SK-N-MC (cell line): ENCODE results near the gene POC1A.
"Not testable (repeated sequence)": the region's sequence is repeated elsewhere in the genome, so short reads cannot be mapped to it uniquely, and the experiment has no call there.

ENCODE experiments used
- DNase-seq: peaks from one replicate; pipeline ENCODE4 v3.0.0-alpha.2; 2011; ENCODE audit warnings: low read depth, low spot score
- H3K27ac ChIP-seq: fragments of 200-600 bp; sonication (generic); 2 replicates; pipeline ENCODE4 v1.5.1; 2016; ENCODE audit warnings: mixed run types
- H3K36me3 ChIP-seq: fragments of 200-600 bp; sonication (generic); 2 replicates; pipeline ENCODE4 v1.6.1; 2017; ENCODE audit warnings: antibody characterized with exemption, low read length, mixed read lengths; ENCODE audit not compliant: insufficient read depth
- H3K4me3 ChIP-seq: fragments of 200-600 bp; sonication (generic); 2 replicates; pipeline ENCODE4 v1.5.1; 2016
- H3K9ac ChIP-seq: fragments of 200-600 bp; sonication (generic); 2 replicates; pipeline ENCODE4 v1.8.0; 2017; ENCODE audit warnings: mixed run types, mixed read lengths; ENCODE audit not compliant: insufficient read length
- H3K9me3 ChIP-seq: fragments of 200-600 bp; sonication (generic); 2 replicates; pipeline ENCODE4 v1.6.1; 2017; ENCODE audit warnings: low read depth, mild to moderate bottlenecking, antibody characterized with exemption, low read length, moderate library complexity, mixed read lengths
- EZH2 ChIP-seq: fragments of 200-600 bp; sonication (generic); IDR thresholded peaks from one replicate; pipeline ENCODE4 v1.6.1; 2017; ENCODE audit warnings: antibody characterized with exemption
- FOXP2 ChIP-seq: optimal IDR thresholded peaks from 2 replicates; pipeline ENCODE3; 2011; ENCODE audit warnings: mild to moderate bottlenecking, moderate library complexity; ENCODE audit not compliant: insufficient read depth; ENCODE audit errors: extremely low read length, control extremely low read depth
- POLR2AphosphoS5 ChIP-seq: IDR thresholded peaks from 2 replicates; pipeline ENCODE4 v1.6.1; 2012; ENCODE audit warnings: mild to moderate bottlenecking, low read depth, low read length, borderline replicate concordance

Gene POC1A

GRCh38 chr3:52176951-52177700 lies 22.9 kb upstream of the POC1A start:
- Histone ChIP-seq H3K9me3 (no peaks in the 10 kb centered on the region), H3K27ac (no peak overlapping the region), H3K36me3 (no peaks in the 10 kb centered on the region), H3K9ac (no peak overlapping the region), H3K4me3 (no peak overlapping the region)
- TF ChIP-seq FOXP2 = no peak
- no peak for DNase-seq

GRCh38 chr3:52176180-52176752 lies 22.0 kb upstream of the POC1A start:
- no peaks in the 10 kb centered on the region for H3K36me3 ChIP-seq
- H3K9me3 ChIP-seq = no peaks in the 10 kb centered on the region
- no peak overlapping the region for H3K4me3 ChIP-seq
- no peak for TF ChIP-seq POLR2AphosphoS5
- no peak for TF ChIP-seq EZH2
- TF ChIP-seq FOXP2 = no peak
- no peak overlapping the region for H3K9ac ChIP-seq
- H3K27ac ChIP-seq = no peak overlapping the region
- DNase-seq = no peak

- TF ChIP-seq EZH2 (no peak), FOXP2 (no peak), POLR2AphosphoS5 (no peak)
- Histone ChIP-seq H3K4me3 (no peak overlapping the region), H3K36me3 (no peaks in the 10 kb centered on the region), H3K9me3 (no peaks in the 10 kb centered on the region), H3K9ac (no peak overlapping the region), H3K27ac (no peak overlapping the region)
- DNase-seq = no peak
Observed at GRCh38 chr3:52175416-52176179, 21.4 kb upstream of the POC1A start.

GRCh38 chr3:52174896-52175295 lies 20.7 kb upstream of the POC1A start:
- Histone ChIP-seq H3K36me3 (no peaks in the 10 kb centered on the region), H3K27ac (no peak overlapping the region), H3K9me3 (no peaks in the 10 kb centered on the region), H3K9ac (no peak overlapping the region), H3K4me3 (no peak overlapping the region)
- no peak for TF ChIP-seq FOXP2
- TF ChIP-seq EZH2 = no peak
- no peak for TF ChIP-seq POLR2AphosphoS5
- no peak for DNase-seq

GRCh38 chr3:52173101-52173500 lies 18.9 kb upstream of the POC1A start:
- no peak for TF ChIP-seq POLR2AphosphoS5
- no peak for TF ChIP-seq EZH2
- TF ChIP-seq FOXP2 = no peak
- no peak overlapping the region for H3K27ac ChIP-seq
- H3K36me3 ChIP-seq = no peaks in the 10 kb centered on the region
- H3K9me3 ChIP-seq = no peaks in the 10 kb centered on the region
- no peak overlapping the region for H3K4me3 ChIP-seq
- DNase-seq = no peak
- no peak overlapping the region for H3K9ac ChIP-seq

- H3K36me3 ChIP-seq = no peaks in the 10 kb centered on the region
- DNase-seq = no peak
- no peak for TF ChIP-seq FOXP2
- no peak for TF ChIP-seq POLR2AphosphoS5
- no peak for TF ChIP-seq EZH2
- no peaks in the 10 kb centered on the region for H3K9me3 ChIP-seq
- H3K9ac ChIP-seq = no peak overlapping the region
- H3K4me3 ChIP-seq = no peak overlapping the region
- no peak overlapping the region for H3K27ac ChIP-seq
Observed at GRCh38 chr3:52172262-52172757, 18.1 kb upstream of the POC1A start.

GRCh38 chr3:52171514-52172261 lies 17.5 kb upstream of the POC1A start:
- H3K4me3 ChIP-seq = no peak overlapping the region
- H3K36me3 ChIP-seq = no peaks in the 10 kb centered on the region
- no peak for DNase-seq
- no peak overlapping the region for H3K9ac ChIP-seq
- no peak for TF ChIP-seq EZH2
- no peak for TF ChIP-seq POLR2AphosphoS5
- H3K9me3 ChIP-seq = no peaks in the 10 kb centered on the region
- H3K27ac ChIP-seq = no peak overlapping the region

GRCh38 chr3:52170217-52170616 lies 16.0 kb upstream of the POC1A start:
- not testable (repeated sequence) for DNase-seq, H3K4me3 ChIP-seq

More at GRCh38 chr3:52170217-52170616, 16.0 kb upstream of the POC1A start:
- not testable (repeated sequence) for H3K36me3 ChIP-seq, H3K27ac ChIP-seq, H3K9me3 ChIP-seq, H3K9ac ChIP-seq
